ENCODE measurements around the gene C22orf23. TPM values are rescaled to one million over a fixed set of nuclear protein-coding genes. Genes with fewer than 3 reads are reported as not detected.

Gene C22orf23
- total RNA-seq, 4 donors from 2014 or later: 0.31 to 0.40 TPM; not detected in 2

DNA sequence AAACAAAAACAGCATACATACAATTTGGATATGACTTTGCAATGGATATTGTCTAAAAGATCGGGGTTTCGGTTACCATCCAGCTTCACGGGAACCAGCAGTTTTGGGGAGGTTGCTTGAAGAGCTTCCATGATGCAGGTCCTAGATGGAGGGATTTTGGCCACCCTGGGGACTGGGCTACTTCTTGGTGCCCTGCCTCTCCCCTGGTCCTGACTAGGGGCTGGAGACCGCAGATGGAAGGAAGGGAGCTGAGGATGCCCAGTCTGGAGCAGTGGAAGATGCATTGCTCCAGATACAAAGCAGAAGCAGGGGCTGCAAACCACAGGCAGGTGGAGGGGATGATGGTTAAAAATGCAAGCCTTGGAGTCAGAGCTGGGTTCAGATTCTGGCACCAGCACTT is 17.5 kb upstream of the C22orf23 start:
- Histone ChIP-seq H3K27me3 (no peaks in the 10 kb centered on the region), H3K9me3 (no peaks in the 10 kb centered on the region), H3K4me3 (no peak overlapping the region), H3K27ac (no peak overlapping the region), H3K4me1 (peaks cover 0 to 14% (median 0%) of the 10 kb centered on the region in 3 donors), H3K36me3 (peaks cover 0 to 81% of the 10 kb centered on the region in 2 donors)
- WGBS, 2 donors (ENCODE audit: low coverage in 1 of 2): 81 to 95% methylated on average over 3 to 4 of the region's 4 CpGs
- TF ChIP-seq, protein P1, sequence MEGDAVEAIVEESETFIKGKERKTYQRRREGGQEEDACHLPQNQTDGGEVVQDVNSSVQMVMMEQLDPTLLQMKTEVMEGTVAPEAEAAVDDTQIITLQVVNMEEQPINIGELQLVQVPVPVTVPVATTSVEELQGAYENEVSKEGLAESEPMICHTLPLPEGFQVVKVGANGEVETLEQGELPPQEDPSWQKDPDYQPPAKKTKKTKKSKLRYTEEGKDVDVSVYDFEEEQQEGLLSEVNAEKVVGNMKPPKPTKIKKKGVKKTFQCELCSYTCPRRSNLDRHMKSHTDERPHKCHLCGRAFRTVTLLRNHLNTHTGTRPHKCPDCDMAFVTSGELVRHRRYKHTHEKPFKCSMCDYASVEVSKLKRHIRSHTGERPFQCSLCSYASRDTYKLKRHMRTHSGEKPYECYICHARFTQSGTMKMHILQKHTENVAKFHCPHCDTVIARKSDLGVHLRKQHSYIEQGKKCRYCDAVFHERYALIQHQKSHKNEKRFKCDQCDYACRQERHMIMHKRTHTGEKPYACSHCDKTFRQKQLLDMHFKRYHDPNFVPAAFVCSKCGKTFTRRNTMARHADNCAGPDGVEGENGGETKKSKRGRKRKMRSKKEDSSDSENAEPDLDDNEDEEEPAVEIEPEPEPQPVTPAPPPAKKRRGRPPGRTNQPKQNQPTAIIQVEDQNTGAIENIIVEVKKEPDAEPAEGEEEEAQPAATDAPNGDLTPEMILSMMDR (IDR thresholded peaks at IDR 0.05): no peak
- TF ChIP-seq POLR2AphosphoS5 (IDR thresholded peaks at IDR 0.05) (no peak), POLR2A (IDR thresholded peaks at IDR 0.05) (no peak), EP300 (IDR thresholded peaks at IDR 0.05) (no peak)
- ATAC-seq: no peak

- Histone ChIP-seq H3K4me3 (no peak overlapping the region), H3K27ac (peak overlapping the region in 1 of 4 donors; percentile 41), H3K9me3 (no peaks in the 10 kb centered on the region), H3K36me3 (peaks cover 0 to 74% of the 10 kb centered on the region in 2 donors), H3K4me1 (peaks cover 0 to 20% (median 0%) of the 10 kb centered on the region in 3 donors), H3K27me3 (no peaks in the 10 kb centered on the region)
- TF ChIP-seq, protein P1 (IDR thresholded peaks at IDR 0.05): no peak
- no peak for TF ChIP-seq POLR2AphosphoS5 (IDR thresholded peaks at IDR 0.05)
- TF ChIP-seq EP300 (IDR thresholded peaks at IDR 0.05): no peak
- no peak for TF ChIP-seq POLR2A (IDR thresholded peaks at IDR 0.05)
- WGBS, 2 donors (ENCODE audit: low coverage in 1 of 2): 80% methylated on average over 2 of the region's 5 CpGs; no CpG with 5 or more reads in 1 of the 2 donors
- no peak for ATAC-seq
Observed at GRCh38 chr22:37968452-37969251, 15.3 kb upstream of the C22orf23 start.

- no peak for ATAC-seq
- H3K4me3 ChIP-seq: no peak overlapping the region
- H3K27me3 ChIP-seq: no peaks in the 10 kb centered on the region
- H3K36me3 ChIP-seq: peaks cover 0 to 74% of the 10 kb centered on the region in 2 donors
- H3K27ac ChIP-seq: peak overlapping the region in 1 of 4 donors; percentile 41
- no peak for TF ChIP-seq POLR2A (IDR thresholded peaks at IDR 0.05)
- TF ChIP-seq, protein P1 (IDR thresholded peaks at IDR 0.05): no peak
- TF ChIP-seq POLR2AphosphoS5 (IDR thresholded peaks at IDR 0.05): no peak
- TF ChIP-seq EP300 (IDR thresholded peaks at IDR 0.05): no peak
- H3K4me1 ChIP-seq: peaks cover 0 to 20% (median 0%) of the 10 kb centered on the region in 3 donors
- no peaks in the 10 kb centered on the region for H3K9me3 ChIP-seq
- 83 to 87% methylated on average over 8 to 11 of the region's 14 CpGs for WGBS, 2 donors (ENCODE audit: low coverage in 1 of 2)
Observed at GRCh38 chr22:37967637-37968451, 14.4 kb upstream of the C22orf23 start.

DNA sequence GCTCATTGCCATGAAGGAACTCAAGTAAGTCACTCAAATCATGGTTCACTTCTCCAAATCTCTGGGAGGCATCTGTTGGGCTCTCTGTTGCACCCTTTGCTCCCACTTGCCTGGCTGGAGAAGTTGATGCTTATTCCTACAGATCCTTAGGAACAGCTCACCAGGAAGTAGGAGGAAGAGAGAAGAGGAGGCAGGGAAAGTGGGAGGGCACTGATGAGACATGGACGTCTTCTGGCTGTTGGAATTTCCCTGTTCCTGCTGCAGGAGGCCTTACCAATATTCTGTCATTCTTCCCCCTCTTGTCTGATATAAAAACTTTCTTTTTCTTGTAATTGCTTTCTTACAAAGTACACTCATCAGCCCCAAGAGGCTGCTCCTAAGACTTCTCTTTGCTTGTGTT is 13.7 kb upstream of the C22orf23 start:
- H3K27ac ChIP-seq: no peak overlapping the region
- no peaks in the 10 kb centered on the region for H3K9me3 ChIP-seq
- H3K27me3 ChIP-seq: no peaks in the 10 kb centered on the region
- no peak for ATAC-seq
- WGBS, 2 donors (ENCODE audit: low coverage in 1 of 2): 20 to 33% methylated on average over 1 of the region's 1 CpG
- TF ChIP-seq, protein P1 (IDR thresholded peaks at IDR 0.05): no peak
- no peak for TF ChIP-seq POLR2A (IDR thresholded peaks at IDR 0.05)
- H3K4me3 ChIP-seq: no peak overlapping the region
- peaks cover 0 to 20% (median 0%) of the 10 kb centered on the region in 3 donors for H3K4me1 ChIP-seq
- peaks cover 0 to 74% of the 10 kb centered on the region in 2 donors for H3K36me3 ChIP-seq
